GM10847 (cell line): ENCODE data around the gene STARD5.

Source experiments
- POLR2A ChIP-seq: IDR thresholded peaks from 2 replicates; pipeline ENCODE4 v1.6.1; 2011; ENCODE audit not compliant: insufficient read length; ENCODE audit errors: extremely low read depth

Gene STARD5

GRCh38 chr15:81278306-81279029, 45.5 kb downstream of the STARD5 start:
- TF ChIP-seq POLR2A, result no peak

- no peak for TF ChIP-seq POLR2A
Observed at GRCh38 chr15:81277851-81278250, 46.1 kb downstream of the STARD5 start.

GRCh38 chr15:81276967-81277366, 47.0 kb downstream of the STARD5 start:
- TF ChIP-seq POLR2A, result no peak

GRCh38 chr15:81275711-81276392, 48.1 kb downstream of the STARD5 start:
- TF ChIP-seq POLR2A, result no peak

- no peak for TF ChIP-seq POLR2A
Observed at GRCh38 chr15:81274931-81275707, 48.8 kb downstream of the STARD5 start.

GRCh38 chr15:81274255-81274654, 49.7 kb downstream of the STARD5 start:
- TF ChIP-seq POLR2A, result no peak

- no peak for TF ChIP-seq POLR2A
Observed at GRCh38 chr15:81273855-81274254, 50.1 kb downstream of the STARD5 start.

- no peak for TF ChIP-seq POLR2A
Observed at GRCh38 chr15:81273200-81273599, 50.7 kb downstream of the STARD5 start.

GRCh38 chr15:81271761-81272644, 51.9 kb downstream of the STARD5 start:
- no peak for TF ChIP-seq POLR2A

DNA sequence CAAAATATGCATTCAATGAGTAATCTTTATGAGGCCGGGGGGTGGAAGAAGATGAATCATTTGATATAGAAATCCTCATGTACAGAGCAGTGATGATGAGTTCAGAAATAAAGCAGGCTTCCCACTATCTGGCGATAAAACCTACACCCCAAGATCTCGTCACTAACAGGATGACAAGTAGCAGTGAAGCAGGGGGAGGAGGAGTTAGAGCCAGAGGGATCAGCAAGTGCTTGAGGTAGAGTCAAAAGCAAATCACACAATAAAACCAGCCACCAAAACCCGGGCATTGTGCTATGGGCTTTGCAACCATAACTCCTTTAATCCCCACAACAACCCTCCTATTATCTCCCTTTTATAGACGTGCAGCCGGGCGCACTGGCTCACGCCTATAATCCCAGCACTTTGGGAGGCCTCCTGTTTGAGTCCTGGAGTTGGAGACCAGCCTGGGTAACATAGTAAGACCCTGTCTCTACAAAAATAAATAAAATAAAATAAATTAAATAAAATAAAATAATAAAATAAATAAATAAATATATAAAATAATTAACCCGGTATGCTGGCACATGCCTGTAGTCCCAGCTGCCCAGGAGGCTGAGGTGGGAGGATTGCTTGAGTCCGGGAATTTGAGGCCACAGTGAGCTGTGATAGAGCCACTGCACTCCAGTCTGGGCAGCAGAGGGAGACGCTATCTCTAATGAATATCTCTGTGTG, 53.0 kb downstream of the STARD5 start:
- no peak for TF ChIP-seq POLR2A

DNA sequence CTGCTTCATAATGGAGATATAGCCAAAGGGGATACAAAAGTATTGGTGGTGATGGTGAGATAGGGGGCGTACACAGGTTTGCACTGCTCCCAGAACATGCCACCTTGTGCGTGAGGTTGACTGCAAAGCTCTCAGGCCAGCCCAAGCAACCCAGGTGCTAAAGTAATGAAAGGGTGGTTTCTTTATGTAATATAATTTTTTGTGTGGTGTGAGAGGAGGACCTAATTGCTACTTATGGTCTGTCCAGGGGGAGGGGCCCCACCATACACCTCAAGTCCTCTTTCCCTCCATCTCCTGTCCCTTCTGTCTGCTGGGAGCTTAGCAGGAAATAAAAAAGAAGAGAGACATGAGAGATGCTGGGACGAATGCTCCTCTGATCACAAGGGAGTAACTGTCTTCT, 53.8 kb downstream of the STARD5 start:
- TF ChIP-seq POLR2A, result no peak

GRCh38 chr15:81268881-81269601, 54.9 kb downstream of the STARD5 start:
- no peak for TF ChIP-seq POLR2A

- TF ChIP-seq POLR2A, result no peak
Observed at GRCh38 chr15:81268340-81268739, 55.6 kb downstream of the STARD5 start.

- no peak for TF ChIP-seq POLR2A
Observed at GRCh38 chr15:81265944-81266775, 57.8 kb downstream of the STARD5 start.
